Measurements from ENCODE around the gene SFXN4.

GRCh38 chr10:119113751-119114732, 51.5 kb downstream of the SFXN4 start:
- TF ChIP-seq EMX1 (CRISPR knock-in tag; IDR thresholded peaks at IDR 0.05): no peak
- no peak for TF ChIP-seq CTCF (IDR thresholded peaks at IDR 0.05)
- TF ChIP-seq ARID4B (CRISPR knock-in tag; IDR thresholded peaks at IDR 0.05; ENCODE audit: borderline replicate concordance): no peak
- no peak for TF ChIP-seq NR2C2 (CRISPR knock-in tag; IDR thresholded peaks at IDR 0.05)
- no peak for TF ChIP-seq ZNF219 (CRISPR knock-in tag; IDR thresholded peaks at IDR 0.05; ENCODE audit: borderline replicate concordance)
- no peak for TF ChIP-seq FOXJ3 (CRISPR knock-in tag; IDR thresholded peaks at IDR 0.05; ENCODE audit: borderline replicate concordance)
- no peak for TF ChIP-seq SP1 (CRISPR knock-in tag; conservative IDR thresholded peaks at IDR 0.05)
